Measurements from ENCODE around the gene EME1.

DNA sequence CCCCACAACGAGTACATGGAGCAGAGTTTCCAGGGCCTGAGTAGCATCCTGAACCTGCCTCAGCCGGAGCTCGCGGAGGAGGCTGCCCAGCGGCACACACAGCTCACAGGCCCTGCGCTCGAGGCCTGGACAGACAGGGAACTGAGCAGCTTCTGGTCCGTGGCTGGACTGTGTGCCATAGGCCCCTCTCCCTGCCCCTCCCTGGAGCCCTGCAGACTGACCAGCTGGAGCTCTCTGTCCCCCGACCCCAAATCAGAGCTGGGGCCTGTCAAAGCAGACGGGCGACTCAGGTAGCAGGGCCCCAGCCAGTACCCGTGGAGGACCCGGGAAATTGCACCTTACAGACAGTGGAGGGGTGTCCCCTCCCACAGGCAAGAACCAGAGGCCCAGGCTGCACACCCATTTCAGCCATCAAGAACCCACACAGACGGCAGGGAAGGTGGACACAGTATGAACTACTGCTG, 13.0 kb upstream of the EME1 start:
- no peak for TF ChIP-seq POLR2A (IDR thresholded peaks at IDR 0.05; ENCODE audit: low read length)
- TF ChIP-seq GATA1 (IDR thresholded peaks at IDR 0.05; ENCODE audit: low read depth, low read length), result no peak

All from erythroblast (primary cell).